Neural cell (in vitro differentiated cells): ENCODE data around the gene RNF227. TPM values are rescaled to one million over a fixed set of nuclear protein-coding genes. Genes with fewer than 3 reads are reported as not detected.

Source experiments
- H2AFZ ChIP-seq: fragments of 200-600, 300-800 bp; sonication (generic), shearing (Covaris generic); 2 replicates; pipeline ENCODE4 v1.6.0; 2014; ENCODE audit warnings: low read depth, mild to moderate bottlenecking, antibody characterized with exemption, low read length, moderate library complexity
- H3F3A ChIP-seq: fragments of 200-600 bp; shearing (Covaris generic); 2 replicates; pipeline ENCODE4 v1.6.1; 2016; ENCODE audit warnings: mild to moderate bottlenecking, moderate library complexity, mixed read lengths, antibody characterized with exemption, low read length; ENCODE audit not compliant: insufficient read depth, poor library complexity, severe bottlenecking
- H3K27ac ChIP-seq: fragments of 200-600, 300-800 bp; sonication (generic), shearing (Covaris generic); 2 replicates; pipeline ENCODE4 v1.5.1; 2014; ENCODE audit warnings: mild to moderate bottlenecking, low read length, moderate library complexity
- H3K27me3 ChIP-seq: fragments of 300-800, 200-600 bp; sonication (generic), shearing (Covaris generic); 2 replicates; pipeline ENCODE4 v1.6.0; 2014; ENCODE audit warnings: mild to moderate bottlenecking, low read depth, low read length, moderate library complexity; ENCODE audit not compliant: insufficient read depth
- H3K36me3 ChIP-seq: fragments of 300-800, 200-600 bp; sonication (generic), shearing (Covaris generic); 2 replicates; pipeline ENCODE4 v1.5.1; 2014; ENCODE audit warnings: mild to moderate bottlenecking, antibody characterized with exemption, low read length, moderate library complexity; ENCODE audit not compliant: insufficient read depth
- H3K4me2 ChIP-seq: fragments of 300-800, 200-600 bp; sonication (generic), shearing (Covaris generic); 2 replicates; pipeline ENCODE4 v1.6.0; 2014; ENCODE audit warnings: mild to moderate bottlenecking, low read length
- H3K4me3 ChIP-seq: fragments of 300-800, 200-600 bp; sonication (generic), shearing (Covaris generic); 2 replicates; pipeline ENCODE4 v1.5.1; 2014; ENCODE audit warnings: mild to moderate bottlenecking, low read length, moderate library complexity
- H3K79me2 ChIP-seq: fragments of 200-600 bp; shearing (Covaris generic); replicated peaks from 2 replicates; pipeline ENCODE4 v1.6.0; 2014; ENCODE audit warnings: mild to moderate bottlenecking, low read length, moderate library complexity; ENCODE audit not compliant: insufficient read depth
- H3K9ac ChIP-seq: fragments of 300-800, 200-600 bp; sonication (generic), shearing (Covaris generic); 2 replicates; pipeline ENCODE4 v1.6.1; 2016; ENCODE audit warnings: mild to moderate bottlenecking, low read length, mixed read lengths
- H3K9me2 ChIP-seq: fragments of 200-600 bp; shearing (Covaris generic); 2 replicates; pipeline ENCODE4 v1.6.1; 2016; ENCODE audit warnings: mild to moderate bottlenecking, low read length, mixed read lengths; ENCODE audit not compliant: insufficient read depth
- H3K9me3 ChIP-seq: fragments of 200-600, 300-800 bp; sonication (generic), shearing (Covaris generic); 2 replicates; pipeline ENCODE4 v1.6.1; 2016; ENCODE audit warnings: mild to moderate bottlenecking, mixed run types, low read length, moderate library complexity, mixed read lengths
- H4K20me1 ChIP-seq: fragments of 200-600 bp; shearing (Covaris generic); 2 replicates; pipeline ENCODE4 v1.6.1; 2016; ENCODE audit warnings: mild to moderate bottlenecking, mixed run types; ENCODE audit not compliant: insufficient read depth
- EP300 ChIP-seq: fragments of 450-650 bp; conservative IDR thresholded peaks from 2 replicates; pipeline ENCODE4 v1.6.1; 2014; ENCODE audit warnings: antibody characterized with exemption, mild to moderate bottlenecking, moderate library complexity; ENCODE audit not compliant: poor library complexity, severe bottlenecking
- EZH2 ChIP-seq: fragments of 200-600, 300-800 bp; shearing (Covaris generic), sonication (generic); IDR thresholded peaks from 2 replicates; pipeline ENCODE4 v1.6.1; 2014; ENCODE audit warnings: antibody characterized with exemption, low read length, borderline replicate concordance, mild to moderate bottlenecking; ENCODE audit not compliant: insufficient read depth, poor library complexity, severe bottlenecking
- MXI1 ChIP-seq: fragments of 450-650 bp; conservative IDR thresholded peaks from 2 replicates; pipeline ENCODE4 v1.6.1; 2014; ENCODE audit warnings: antibody characterized with exemption, mild to moderate bottlenecking; ENCODE audit not compliant: poor library complexity, severe bottlenecking
- POLR2AphosphoS5 ChIP-seq: IDR thresholded peaks from 2 replicates; pipeline ENCODE4 v1.6.1; 2012
- RAD21 ChIP-seq: fragments of 450-650 bp; conservative IDR thresholded peaks from 2 replicates; pipeline ENCODE4 v1.6.1; 2014; ENCODE audit warnings: antibody characterized with exemption, mild to moderate bottlenecking, moderate library complexity
- SMC3 ChIP-seq: fragments of 450-650 bp; conservative IDR thresholded peaks from 2 replicates; pipeline ENCODE4 v1.6.1; 2014; ENCODE audit warnings: antibody characterized with exemption, mild to moderate bottlenecking, moderate library complexity; ENCODE audit not compliant: poor library complexity
- TAF1 ChIP-seq: IDR thresholded peaks from 2 replicates; pipeline ENCODE4 v1.6.1; 2012; ENCODE audit warnings: low read depth
- polyA plus RNA-seq: library from polyadenylated mRNA; depleted of rRNA; stranded (reverse); fragments of >200 nt; gene quantifications from 2 replicates; pipeline ENCODE4 v1.2.3, GENCODE V29; 2014
- TF ChIP-seq, protein P1 (sequence below): IDR thresholded peaks from 2 replicates; pipeline ENCODE4 v1.6.1; 2012; ENCODE audit warnings: borderline replicate concordance
- TF ChIP-seq, protein P2 (sequence below): fragments of 450-650 bp; IDR thresholded peaks from 2 replicates; pipeline ENCODE4 v1.5.1; 2014; ENCODE audit warnings: antibody characterized with exemption, mild to moderate bottlenecking, moderate library complexity; ENCODE audit not compliant: poor library complexity, severe bottlenecking

The RNF227 gene
- polyA plus RNA-seq, 1 donor from 2014 or later: 69.9 TPM

DNA sequence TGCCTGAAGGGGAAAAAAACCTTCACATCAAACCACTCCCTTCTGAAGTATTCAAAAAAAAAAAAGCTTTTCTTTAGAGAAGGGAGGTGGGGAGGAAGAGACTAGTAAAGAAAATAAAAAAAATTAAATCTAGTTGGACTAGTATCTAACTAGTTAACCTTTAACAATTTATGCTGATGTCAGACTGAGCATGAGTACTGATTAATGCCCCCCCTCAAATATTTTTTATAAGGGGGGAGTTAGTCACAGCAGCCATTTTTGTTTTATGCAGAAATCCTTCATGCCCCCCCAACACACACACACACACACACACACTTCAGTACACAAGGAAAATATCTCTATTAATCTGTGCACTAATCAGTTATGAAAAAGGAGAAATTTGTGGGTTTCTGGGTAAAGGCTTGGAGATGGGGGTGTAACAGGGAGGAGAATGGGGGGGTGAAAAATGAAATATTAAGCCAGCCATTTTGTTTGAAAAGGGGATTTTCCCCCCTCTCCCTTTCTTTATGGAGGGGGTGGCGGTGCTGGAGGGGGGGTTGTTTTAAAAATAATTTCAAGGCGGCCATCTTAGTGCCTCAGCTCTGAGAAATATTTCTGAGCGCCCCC lies 32.2 kb downstream of the RNF227 start:
- Histone ChIP-seq H3K27ac (peak overlapping the region; percentile 97), H2AFZ (no peak overlapping the region), H3K4me3 (peak overlapping the region; percentile 58)

DNA sequence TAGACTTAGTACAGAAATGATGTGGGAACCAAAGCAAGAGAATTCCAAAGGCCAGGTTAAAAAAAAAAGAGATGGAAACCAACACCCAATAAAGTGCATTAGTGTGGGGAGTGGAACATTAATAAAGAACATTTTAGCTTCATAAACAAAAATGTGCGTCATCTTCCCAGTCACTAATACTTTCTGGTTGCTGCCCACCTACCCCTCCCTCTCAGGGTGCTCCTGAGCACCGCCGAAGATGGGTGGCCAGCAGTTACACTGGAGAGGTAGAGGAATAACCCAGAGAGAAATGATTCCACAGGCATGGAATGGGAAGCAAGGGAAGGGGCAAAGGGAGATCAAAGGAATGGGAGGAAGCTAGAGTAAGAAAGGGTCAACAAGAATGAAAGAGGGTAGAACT lies 33.5 kb downstream of the RNF227 start:
- no peak overlapping the region for H2AFZ ChIP-seq
- H3K4me2 ChIP-seq: peak overlapping the region; percentile 41
- peak overlapping the region; percentile 58 for H3K4me3 ChIP-seq
- peaks cover 31% of the 10 kb centered on the region for H3K79me2 ChIP-seq
- TF ChIP-seq MXI1 (no peak), POLR2AphosphoS5 (no peak), SMC3 (no peak), TAF1 (no peak), EZH2 (no peak), RAD21 (no peak), EP300 (no peak)
- H3F3A ChIP-seq: peaks cover 5% of the 10 kb centered on the region
- H3K36me3 ChIP-seq: no peaks in the 10 kb centered on the region
- H3K27me3 ChIP-seq: no peaks in the 10 kb centered on the region
- H3K27ac ChIP-seq: peak overlapping the region; percentile 97
- H3K9me3 ChIP-seq: no peaks in the 10 kb centered on the region
- peak overlapping the region; percentile 100 for H3K9ac ChIP-seq
- no peaks in the 10 kb centered on the region for H3K9me2 ChIP-seq
- no peaks in the 10 kb centered on the region for H4K20me1 ChIP-seq

More for the DNA sequence above, 32.2 kb downstream of the RNF227 start:
- Histone ChIP-seq H3K27me3 (no peaks in the 10 kb centered on the region), H3K9me3 (no peaks in the 10 kb centered on the region), H3K9ac (peak overlapping the region; percentile 100), H3K9me2 (no peaks in the 10 kb centered on the region), H3K36me3 (no peaks in the 10 kb centered on the region), H3F3A (peaks cover 12% of the 10 kb centered on the region), H4K20me1 (no peaks in the 10 kb centered on the region), H3K79me2 (peaks cover 39% of the 10 kb centered on the region), H3K4me2 (peak overlapping the region; percentile 73)
- TF ChIP-seq TAF1 (peak; percentile 30), MXI1 (no peak)
- TF ChIP-seq, protein P1, sequence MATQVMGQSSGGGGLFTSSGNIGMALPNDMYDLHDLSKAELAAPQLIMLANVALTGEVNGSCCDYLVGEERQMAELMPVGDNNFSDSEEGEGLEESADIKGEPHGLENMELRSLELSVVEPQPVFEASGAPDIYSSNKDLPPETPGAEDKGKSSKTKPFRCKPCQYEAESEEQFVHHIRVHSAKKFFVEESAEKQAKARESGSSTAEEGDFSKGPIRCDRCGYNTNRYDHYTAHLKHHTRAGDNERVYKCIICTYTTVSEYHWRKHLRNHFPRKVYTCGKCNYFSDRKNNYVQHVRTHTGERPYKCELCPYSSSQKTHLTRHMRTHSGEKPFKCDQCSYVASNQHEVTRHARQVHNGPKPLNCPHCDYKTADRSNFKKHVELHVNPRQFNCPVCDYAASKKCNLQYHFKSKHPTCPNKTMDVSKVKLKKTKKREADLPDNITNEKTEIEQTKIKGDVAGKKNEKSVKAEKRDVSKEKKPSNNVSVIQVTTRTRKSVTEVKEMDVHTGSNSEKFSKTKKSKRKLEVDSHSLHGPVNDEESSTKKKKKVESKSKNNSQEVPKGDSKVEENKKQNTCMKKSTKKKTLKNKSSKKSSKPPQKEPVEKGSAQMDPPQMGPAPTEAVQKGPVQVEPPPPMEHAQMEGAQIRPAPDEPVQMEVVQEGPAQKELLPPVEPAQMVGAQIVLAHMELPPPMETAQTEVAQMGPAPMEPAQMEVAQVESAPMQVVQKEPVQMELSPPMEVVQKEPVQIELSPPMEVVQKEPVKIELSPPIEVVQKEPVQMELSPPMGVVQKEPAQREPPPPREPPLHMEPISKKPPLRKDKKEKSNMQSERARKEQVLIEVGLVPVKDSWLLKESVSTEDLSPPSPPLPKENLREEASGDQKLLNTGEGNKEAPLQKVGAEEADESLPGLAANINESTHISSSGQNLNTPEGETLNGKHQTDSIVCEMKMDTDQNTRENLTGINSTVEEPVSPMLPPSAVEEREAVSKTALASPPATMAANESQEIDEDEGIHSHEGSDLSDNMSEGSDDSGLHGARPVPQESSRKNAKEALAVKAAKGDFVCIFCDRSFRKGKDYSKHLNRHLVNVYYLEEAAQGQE: peak; percentile 34

DNA sequence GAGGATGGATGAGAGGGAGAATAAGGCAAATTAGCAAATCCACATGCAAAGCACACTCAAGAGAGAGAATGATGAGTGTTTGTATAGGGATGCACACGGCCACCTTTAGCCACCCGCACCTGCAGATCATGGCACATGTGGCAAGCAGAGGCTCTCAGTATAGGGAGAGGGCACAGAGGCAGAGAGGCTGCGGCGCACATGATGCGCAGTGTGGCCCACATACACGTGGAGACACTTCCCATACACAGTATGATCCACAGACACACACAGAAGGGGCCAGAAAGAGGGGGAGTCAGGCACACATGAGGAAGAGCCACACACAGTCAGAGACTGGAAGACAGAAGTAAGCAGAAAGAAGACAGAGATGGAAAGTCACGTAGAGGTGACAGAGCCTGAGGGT lies 34.0 kb downstream of the RNF227 start:
- Histone ChIP-seq H3K4me3 (peak overlapping the region; percentile 58), H2AFZ (no peak overlapping the region), H3K36me3 (no peaks in the 10 kb centered on the region), H3F3A (peaks cover 5% of the 10 kb centered on the region), H3K79me2 (peaks cover 32% of the 10 kb centered on the region), H3K9ac (peak overlapping the region; percentile 100), H4K20me1 (no peaks in the 10 kb centered on the region), H3K27me3 (no peaks in the 10 kb centered on the region), H3K9me2 (no peaks in the 10 kb centered on the region), H3K9me3 (no peaks in the 10 kb centered on the region), H3K27ac (peak overlapping the region; percentile 97), H3K4me2 (no peak overlapping the region)
- TF ChIP-seq EP300 (no peak), TAF1 (no peak), SMC3 (no peak), MXI1 (no peak), EZH2 (no peak), POLR2AphosphoS5 (no peak), RAD21 (no peak)
- TF ChIP-seq, protein P1: no peak
- TF ChIP-seq, protein P2, sequence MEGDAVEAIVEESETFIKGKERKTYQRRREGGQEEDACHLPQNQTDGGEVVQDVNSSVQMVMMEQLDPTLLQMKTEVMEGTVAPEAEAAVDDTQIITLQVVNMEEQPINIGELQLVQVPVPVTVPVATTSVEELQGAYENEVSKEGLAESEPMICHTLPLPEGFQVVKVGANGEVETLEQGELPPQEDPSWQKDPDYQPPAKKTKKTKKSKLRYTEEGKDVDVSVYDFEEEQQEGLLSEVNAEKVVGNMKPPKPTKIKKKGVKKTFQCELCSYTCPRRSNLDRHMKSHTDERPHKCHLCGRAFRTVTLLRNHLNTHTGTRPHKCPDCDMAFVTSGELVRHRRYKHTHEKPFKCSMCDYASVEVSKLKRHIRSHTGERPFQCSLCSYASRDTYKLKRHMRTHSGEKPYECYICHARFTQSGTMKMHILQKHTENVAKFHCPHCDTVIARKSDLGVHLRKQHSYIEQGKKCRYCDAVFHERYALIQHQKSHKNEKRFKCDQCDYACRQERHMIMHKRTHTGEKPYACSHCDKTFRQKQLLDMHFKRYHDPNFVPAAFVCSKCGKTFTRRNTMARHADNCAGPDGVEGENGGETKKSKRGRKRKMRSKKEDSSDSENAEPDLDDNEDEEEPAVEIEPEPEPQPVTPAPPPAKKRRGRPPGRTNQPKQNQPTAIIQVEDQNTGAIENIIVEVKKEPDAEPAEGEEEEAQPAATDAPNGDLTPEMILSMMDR: no peak
